Fibroblast of villous mesenchyme (primary cell): Measurements from ENCODE around the gene ENO2. TPM values are rescaled to one million over a fixed set of nuclear protein-coding genes. Genes with fewer than 3 reads are reported as not detected.

Source experiments
- DNase-seq: peaks from one replicate; pipeline ENCODE4 v3.0.0-alpha.2; 2010; ENCODE audit warnings: low read depth
- H3K4me3 ChIP-seq: 2 replicates; pipeline ENCODE4 v1.5.1; 2011; ENCODE audit warnings: low read depth, mild to moderate bottlenecking, low read length
- CTCF ChIP-seq: IDR thresholded peaks from 2 replicates; pipeline ENCODE4 v1.5.1; 2012; ENCODE audit warnings: low read depth, mild to moderate bottlenecking, low read length; ENCODE audit not compliant: insufficient read depth
- total RNA-seq: library from RNA; depleted of rRNA; stranded (reverse); fragments of >200 nt; gene quantifications from 2 replicates; pipeline ENCODE4 v1.2.3, GENCODE V29; 2012

ENO2 gene
- total RNA-seq, 1 donor = 3.5 TPM

GRCh38 chr12:6935371-6936193 lies 21.2 kb downstream of the ENO2 start:
- H3K4me3 ChIP-seq = no peak overlapping the region
- no peak for TF ChIP-seq CTCF
- DNase-seq = no peak

GRCh38 chr12:6936194-6936635 lies 21.8 kb downstream of the ENO2 start:
- no peak for TF ChIP-seq CTCF
- no peak for DNase-seq
- H3K4me3 ChIP-seq = no peak overlapping the region

- H3K4me3 ChIP-seq = no peak overlapping the region
- no peak for DNase-seq
- TF ChIP-seq CTCF = no peak
Measured at GRCh38 chr12:6936636-6937480, 22.5 kb downstream of the ENO2 start.

- H3K4me3 ChIP-seq = peak overlapping the region; percentile 59
- peak; percentile 90 for DNase-seq
- TF ChIP-seq CTCF = peak; percentile 82
Measured at GRCh38 chr12:6937481-6938352, 23.3 kb downstream of the ENO2 start.

GRCh38 chr12:6938353-6939190 lies 24.2 kb downstream of the ENO2 start:
- H3K4me3 ChIP-seq = peak overlapping the region; percentile 59
- no peak for DNase-seq
- TF ChIP-seq CTCF = no peak

GRCh38 chr12:6939191-6939540 lies 24.8 kb downstream of the ENO2 start:
- no peak overlapping the region for H3K4me3 ChIP-seq
- DNase-seq = no peak
- TF ChIP-seq CTCF = no peak
